Measurements from ENCODE around the gene GCDH. TPM values are rescaled to one million over a fixed set of nuclear protein-coding genes. Genes with fewer than 3 reads are reported as not detected.

The GCDH gene
- total RNA-seq, 1 donor from 2014 or later = 48.0 TPM

DNA sequence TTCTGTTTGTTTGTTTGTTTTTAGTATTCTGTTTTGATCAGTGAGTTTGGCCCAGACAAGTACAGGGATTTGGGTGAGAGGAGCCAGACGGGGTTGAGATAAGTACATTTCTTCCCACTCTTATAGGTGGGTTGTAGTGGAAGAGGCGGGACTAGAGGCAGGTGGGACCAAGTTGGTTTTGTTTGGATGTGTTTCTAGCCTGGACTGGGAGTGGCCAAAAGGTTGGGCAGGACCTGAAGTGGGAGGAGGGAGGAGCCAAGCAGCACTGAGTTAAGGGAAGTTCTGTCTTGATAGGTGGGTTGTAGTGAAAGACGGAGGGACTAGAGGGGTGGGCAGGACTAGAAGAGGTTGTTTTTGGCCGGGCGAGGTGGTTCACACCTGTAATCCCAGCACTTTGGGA lies 18.7 kb upstream of the GCDH start:
- intact Hi-C loops (cut with micrococcal nuclease) = no loop called here

DNA sequence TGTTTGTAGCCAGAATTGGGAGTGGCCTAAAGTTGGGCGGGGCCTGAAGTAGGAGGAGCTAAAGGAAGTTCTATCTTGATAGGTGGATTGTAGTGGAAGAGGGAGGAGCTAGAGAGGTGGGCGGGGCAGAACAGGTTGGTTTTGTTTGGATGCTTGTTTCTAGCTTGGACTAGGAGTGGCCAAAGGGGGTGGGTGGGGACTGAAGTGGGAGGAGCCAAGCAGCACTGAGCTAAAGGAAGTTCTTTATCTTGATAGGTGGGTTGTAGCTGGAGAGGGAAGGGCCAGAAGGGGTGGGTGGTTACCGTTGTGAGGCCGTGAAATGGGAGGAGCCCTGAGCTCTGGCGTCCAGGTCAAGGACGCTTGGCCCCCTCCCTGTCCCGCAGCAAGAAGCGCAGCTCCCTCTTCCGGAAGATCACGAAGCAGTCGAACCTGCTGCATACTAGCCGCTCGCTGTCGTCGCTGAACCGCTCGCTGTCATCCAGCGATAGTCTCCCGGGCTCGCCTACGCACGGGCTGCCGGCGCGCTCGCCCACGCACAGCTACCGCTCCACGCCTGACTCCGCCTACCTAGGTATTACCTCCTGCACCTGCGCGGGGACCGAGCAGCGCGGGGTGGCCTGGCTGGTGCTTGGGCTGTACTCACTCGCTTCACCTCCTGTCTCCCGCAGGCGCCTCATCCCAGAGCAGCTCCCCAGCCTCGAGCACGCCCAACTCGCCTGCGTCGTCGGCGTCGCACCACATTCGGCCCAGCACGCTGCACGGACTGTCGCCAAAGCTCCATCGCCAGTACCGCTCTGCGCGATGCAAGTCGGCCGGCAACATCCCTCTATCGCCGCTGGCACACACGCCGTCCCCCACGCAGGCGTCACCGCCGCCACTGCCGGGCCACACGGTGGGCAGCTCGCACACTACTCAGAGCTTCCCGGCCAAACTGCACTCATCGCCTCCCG lies 17.7 kb upstream of the GCDH start:
- intact Hi-C loops (cut with micrococcal nuclease) = loop anchor here (1.0 kb wide), 1 partner anchor 8 kb away; the partner anchor contains the start of gene DNASE2

DNA sequence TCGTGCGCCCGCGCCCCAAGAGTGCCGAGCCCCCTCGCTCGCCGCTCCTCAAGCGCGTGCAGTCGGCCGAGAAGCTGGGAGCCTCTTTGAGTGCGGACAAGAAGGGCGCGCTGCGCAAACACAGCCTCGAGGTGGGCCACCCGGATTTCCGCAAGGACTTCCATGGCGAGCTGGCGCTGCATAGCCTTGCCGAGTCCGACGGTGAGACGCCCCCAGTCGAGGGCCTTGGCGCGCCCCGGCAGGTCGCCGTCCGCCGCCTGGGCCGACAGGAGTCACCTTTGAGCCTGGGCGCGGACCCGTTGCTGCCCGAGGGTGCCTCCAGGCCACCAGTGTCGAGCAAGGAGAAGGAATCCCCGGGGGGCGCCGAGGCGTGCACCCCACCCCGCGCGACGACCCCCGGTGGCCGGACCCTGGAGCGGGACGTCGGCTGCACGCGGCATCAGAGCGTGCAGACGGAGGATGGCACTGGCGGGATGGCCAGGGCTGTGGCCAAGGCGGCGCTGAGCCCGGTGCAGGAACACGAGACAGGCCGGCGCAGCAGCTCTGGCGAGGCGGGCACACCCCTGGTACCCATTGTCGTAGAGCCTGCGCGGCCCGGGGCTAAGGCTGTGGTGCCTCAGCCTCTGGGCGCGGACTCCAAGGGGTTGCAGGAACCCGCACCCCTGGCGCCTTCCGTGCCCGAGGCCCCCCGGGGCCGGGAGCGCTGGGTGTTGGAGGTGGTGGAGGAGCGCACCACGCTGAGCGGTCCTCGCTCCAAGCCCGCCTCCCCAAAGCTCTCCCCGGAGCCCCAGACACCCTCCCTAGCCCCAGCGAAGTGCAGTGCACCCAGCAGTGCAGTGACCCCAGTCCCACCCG lies 16.8 kb upstream of the GCDH start:
- intact Hi-C loops (cut with micrococcal nuclease) = loop anchor here (1.0 kb wide), 1 partner anchor 7 kb away; the partner anchor contains the start of gene DNASE2

DNA sequence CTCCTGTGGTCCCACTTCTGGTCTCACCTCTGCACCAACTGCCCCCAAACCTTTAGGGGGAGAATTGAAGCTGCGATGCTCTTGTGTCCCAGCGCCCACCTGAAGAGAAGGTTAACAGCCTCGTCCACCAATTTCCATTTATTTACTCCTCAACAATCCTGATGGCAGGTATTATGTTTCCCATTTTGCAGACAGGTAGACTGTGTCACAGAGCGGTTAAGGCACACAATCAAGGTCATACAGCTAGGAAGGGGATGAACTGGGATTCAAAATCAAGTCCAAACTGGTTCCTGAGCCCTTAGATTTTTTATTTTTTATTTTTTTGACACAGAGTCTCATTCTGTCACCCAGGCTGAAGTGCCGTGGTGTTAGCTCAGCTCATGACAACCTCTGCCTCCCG lies 15.9 kb upstream of the GCDH start:
- intact Hi-C loops (cut with micrococcal nuclease) = no loop called here

DNA sequence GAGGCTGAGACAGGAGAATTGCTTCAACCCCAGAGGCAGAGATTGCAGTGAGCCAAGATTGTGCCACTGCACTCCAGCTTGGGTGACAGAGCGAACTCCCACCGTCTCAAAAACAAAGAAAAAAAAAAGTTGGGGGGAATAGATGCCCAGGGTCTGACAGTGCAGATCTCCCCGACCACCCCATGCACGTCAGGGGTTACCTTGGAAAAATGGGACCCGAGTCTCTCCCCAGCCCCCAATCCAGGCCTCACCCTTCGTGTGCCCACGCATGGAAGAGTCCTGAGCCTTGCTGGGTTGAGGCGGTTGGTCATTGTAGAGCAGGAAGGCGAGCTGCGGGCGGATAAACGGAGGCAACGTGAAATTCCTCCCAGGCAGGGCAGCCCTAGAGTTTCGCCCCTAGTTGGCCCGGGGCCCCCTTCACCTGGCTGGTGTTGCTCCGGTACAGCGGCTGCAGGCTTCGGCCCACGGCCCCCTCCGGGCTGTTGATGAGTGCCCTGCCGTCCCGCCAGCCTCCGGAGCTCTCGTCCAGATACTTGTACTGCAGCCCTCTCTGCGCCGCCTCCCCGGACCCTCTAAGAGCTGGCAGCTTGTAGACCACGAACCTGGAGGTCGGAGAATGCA lies 10.3 kb upstream of the GCDH start:
- intact Hi-C loops (cut with micrococcal nuclease) = loop anchor here (1.0 kb wide), 3 partner anchors 7 to 13 kb away; no protein-coding TSS in a partner anchor

DNA sequence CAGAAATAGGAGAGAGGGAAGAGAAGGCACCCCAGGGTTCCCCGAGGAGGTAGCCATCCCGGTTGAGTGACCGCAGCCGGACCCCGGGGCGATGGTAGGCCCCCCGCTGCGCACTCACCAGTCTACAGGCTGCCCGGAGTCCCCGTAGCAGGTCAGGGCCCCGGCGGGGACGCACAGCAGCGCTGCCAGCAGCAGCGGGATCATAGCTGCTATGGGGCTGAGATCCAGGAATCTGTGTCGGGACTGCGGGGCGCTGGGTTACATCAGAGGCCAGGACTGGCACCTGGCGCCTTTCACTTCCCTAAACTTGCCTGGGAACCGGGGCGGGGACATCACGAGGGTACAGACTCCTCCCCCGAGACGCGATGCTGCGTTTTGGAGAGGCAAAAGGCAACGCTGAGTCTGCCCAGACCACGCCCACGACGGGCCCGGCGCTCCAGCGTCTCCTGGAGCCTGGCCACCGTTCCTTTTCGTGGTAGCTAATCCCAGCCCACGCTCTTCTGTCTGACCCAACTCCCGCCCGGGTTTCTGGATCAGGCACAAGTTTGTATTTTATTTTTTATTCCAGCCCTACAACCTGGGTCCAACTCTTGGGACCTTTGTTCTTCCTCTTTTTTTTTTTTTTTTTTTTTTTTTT lies 9.7 kb upstream of the GCDH start, which contains the start of gene DNASE2:
TSS of gene DNASE2 (minus strand) at position 278 of the 637 bp plus-strand sequence. CDS start at position 204, 74 bp downstream.
- intact Hi-C loops (cut with micrococcal nuclease) = loop anchor here (1.0 kb wide), 3 partner anchors 8 to 14 kb away; no protein-coding TSS in a partner anchor

DNA sequence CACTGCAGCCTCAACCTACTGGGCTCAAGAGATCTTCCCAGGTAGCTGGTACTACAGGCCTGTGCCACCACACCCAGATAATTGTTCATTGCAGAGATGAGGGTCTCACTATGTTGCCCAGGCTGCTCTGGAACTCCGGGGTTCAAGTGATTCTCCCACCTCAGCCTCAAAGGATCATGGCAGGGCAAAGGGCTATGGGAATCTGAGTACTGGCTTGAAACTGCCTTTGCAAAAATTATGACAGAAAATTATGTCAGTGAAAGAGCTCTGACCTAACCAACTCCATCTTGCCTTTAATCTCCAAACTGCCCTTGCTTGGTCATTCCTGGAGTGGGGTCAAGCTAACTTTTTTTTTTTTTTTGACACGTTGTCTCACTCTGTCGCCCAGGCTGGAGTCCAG lies 8.4 kb upstream of the GCDH start:
- intact Hi-C loops (cut with micrococcal nuclease) = no loop called here

DNA sequence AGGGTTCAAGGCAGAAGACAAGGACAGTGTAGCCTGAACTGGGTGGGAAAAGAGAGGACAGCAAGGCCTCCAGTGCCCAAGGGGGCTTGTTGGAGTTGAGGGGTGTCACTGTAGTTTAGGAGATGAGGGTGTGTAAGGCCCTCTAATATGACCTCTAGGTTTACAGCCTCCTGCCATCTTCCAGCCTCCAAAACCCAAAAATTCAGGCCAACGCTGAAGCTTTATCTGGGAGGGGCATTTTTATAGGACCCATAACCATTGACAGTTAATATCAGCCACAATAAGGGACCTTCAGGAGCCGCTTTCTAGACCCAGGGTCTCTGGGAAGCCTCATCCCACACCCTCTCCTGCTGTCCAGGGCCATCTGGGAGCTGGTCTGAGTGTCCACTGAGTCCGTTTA lies 6.8 kb upstream of the GCDH start:
- intact Hi-C loops (cut with micrococcal nuclease) = no loop called here

DNA sequence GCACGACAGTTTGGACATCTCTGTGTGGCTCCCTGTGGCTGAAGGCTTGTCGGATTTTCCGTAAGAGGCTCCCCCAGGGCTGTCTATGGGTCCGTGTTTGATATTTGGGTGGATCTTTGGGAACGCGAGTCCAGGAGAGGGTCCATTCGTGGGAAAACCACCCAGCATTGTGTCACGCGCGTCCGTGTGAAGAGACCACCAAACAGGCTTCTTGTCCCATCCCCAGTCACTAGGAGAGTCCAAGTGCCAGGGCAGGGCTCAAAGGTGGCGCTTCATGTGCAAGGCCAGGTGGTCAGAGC lies 6.4 kb upstream of the GCDH start:
- intact Hi-C loops (cut with micrococcal nuclease) = no loop called here

DNA sequence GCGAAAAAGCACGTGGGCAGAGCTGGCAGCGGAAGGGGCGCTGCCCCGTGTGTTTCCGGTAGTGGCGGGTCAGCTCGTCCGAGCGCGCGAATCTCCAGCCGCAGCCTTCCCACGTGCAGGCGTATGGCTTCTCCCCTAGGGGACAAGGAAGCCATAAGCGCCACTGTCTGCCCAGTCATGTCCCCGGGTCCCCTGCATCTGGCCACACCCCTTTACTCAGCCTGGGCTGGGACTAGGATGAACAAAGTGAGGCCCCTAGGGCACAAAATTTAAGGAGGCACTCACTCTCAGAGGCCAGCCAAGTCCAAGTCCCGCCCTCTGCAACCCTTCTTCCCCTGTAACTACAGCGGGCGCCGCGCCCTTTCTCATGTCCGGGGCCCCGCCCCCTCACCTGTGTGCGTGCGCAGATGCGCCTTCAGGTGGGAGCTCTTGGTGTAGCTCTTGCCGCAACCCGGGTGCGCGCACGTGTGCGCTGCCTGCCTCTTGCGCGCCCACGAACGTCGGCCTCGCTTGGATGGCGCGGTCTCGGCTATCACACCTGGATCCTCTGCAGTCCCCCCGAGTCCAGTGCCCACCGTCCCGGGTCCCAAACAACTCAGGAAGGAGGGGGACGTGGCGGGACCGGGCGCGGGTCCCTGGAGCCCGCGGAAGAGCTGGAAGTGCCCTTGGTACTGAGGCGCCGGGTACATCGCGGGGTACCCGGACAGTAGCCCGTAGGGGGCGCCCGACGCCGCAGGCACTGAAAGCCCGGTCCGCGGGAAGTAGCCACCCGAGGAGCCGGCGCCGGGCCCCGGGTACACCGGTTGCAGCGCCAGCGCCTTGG lies 5.8 kb upstream of the GCDH start:
- intact Hi-C loops (cut with micrococcal nuclease) = loop anchor here (1.0 kb wide), 4 partner anchors 34 to 80 kb away; partner anchors contain the start of genes FARSA, RAD23A and SYCE2

DNA sequence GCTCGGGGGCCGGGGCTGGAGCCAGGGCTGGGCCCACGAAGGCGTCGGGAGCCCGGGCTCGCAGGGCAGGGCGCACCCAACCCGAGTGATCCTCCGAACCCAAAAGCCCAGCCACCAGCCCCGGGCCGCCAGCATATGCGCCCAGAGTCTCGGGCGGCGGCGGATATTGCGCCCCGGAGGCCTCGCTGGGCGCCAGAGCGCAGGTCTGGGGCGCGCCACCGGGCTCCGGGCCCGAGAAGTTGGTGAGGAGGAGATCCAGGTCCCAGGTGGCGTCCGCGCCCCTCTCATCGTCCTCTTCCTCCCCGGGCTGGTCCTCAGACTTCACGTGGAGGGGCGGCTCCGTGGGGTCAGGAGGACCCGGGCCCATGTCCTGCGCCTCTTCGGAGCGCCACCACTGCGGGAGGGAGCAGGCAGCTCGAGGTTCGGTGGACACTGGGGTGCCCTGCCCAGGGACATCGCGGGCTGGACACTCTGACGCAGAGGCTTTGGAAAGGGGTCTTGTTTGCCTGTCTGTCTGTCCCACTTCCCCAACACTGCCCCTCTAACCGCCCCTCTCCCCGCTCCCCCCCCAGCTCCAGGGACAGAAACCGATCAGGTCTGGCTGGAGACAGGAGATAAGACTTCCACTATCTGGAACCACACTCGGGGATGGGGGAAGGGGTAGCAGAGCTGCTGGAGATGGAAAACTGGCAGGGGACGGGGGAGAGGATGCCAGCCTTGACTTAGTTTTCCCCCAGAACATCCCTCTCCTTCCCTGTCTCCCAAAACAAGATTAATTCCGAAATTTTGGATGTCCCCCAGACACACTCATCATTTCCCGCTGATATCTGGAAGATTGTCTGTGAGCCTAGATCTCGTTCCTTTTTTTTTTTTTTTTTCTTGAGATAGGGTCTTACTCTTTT lies 5.0 kb upstream of the GCDH start:
- intact Hi-C loops (cut with micrococcal nuclease) = loop anchor here (1.0 kb wide), 4 partner anchors 33 to 79 kb away; partner anchors contain the start of genes FARSA, RAD23A and SYCE2

DNA sequence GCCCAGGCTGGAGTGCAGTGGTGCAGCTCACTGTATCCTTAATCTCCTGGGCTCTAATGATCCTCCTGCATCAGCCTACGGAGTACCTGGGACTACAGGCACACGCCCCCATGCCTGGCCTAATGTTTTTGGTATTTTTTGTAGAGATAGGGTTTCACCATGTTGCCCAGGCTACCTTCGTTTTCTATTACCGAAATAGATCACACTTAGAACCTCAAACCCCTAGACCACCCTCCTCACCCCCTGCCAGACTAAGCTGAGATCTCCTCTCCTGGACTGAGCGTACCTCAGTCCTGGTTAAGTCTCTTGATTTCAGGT lies 4.3 kb upstream of the GCDH start:
- intact Hi-C loops (cut with micrococcal nuclease) = no loop called here

DNA sequence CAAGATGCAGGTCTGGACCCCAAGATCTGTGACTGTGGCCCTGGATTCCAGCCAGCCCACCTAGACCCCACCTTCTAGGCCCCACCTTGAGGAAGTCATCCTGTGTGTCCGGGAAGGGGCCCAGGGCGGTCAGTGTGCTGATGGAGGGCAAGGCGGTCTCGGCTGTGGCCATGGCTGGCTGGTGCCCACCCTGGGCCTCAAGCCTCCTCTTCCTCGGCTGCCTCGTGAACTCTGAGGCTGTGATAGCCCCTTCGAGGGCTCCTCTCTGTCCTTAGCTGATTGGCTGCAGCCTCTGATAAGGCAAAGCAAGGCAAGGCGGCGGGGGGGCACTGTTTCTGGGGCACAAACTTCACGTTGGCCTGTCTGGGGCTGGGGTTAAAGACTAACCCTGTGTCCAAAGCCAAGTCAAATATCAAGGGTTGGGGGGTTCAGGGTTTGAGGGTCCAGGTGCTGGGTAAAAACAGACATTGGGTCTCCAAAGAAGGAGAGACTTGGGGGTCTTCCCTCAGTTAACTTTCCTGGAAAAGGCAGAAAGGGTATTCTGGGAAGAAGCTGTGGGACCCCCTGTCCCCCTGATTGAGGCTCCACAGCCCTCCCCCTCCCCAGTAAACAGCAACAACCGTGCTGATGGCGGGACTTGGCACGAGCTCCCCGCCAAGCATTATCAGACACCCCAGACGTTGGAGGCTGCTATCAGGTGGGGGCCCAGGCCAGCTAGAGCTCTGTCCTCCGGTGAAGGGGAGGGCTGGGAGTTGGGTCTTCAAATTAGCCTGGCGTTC lies 3.8 kb upstream of the GCDH start, which contains the start of gene KLF1:
TSS of gene KLF1 (minus strand) at position 233 of the 779 bp plus-strand sequence. CDS start at position 172, 61 bp downstream.
- intact Hi-C loops (cut with micrococcal nuclease) = no loop called here

DNA sequence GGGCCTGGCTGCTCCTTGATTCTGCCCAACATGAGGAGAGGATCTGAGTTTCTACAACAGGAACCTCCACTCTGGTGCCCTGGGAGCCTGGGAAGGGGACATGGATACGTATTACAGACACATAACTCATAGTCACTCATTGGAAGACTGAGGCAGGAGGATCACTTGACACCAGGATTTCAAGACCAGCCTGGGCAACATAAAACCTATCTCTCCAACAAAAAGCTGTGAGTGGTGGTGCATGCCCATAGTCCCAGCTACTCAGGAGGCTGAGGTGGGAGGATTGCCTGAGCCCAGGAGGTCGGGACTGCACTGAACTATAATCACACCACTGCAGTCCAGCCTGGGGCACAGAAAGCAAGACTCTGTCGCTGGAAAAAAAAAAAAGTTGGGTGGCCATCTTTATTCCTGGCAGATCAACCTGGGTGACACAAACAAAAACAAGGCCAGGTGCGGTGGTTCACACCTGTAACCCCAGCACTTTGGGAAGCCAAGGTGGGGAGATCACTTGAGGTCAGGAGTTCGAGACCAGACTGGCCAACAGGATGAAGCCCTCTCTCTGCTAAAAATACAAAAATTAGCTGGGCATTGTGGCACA lies 2.9 kb upstream of the GCDH start:
- intact Hi-C loops (cut with micrococcal nuclease) = no loop called here

DNA sequence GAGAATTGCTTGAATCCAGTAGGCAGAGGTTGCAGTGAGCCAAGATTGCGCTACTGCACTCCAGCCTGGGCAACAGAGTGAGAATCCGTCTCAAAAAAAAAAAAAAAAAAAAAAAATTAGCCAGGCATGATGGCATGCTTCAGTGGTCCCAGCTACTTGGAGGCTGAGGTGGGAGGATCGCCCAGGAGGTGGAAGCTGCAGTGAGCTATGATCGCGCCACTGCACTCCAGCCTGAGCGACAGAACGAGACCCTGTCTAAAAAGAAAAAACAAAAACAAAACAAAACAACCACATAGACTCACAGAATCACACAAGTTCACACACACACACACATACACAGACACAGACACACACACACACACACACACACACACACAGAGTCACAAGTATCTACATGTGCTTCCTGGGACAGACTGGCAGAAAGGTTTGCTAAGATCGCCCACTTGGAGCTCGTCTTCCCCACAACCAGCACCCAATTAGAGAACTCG lies 617 bp upstream of the GCDH start:
- intact Hi-C loops (cut with micrococcal nuclease) = loop anchor here (1.0 to 5.0 kb wide), 3 partner anchors 9 to 212 kb away; partner anchors contain the start of genes DNASE2, GADD45GIP1 and LYL1

DNA sequence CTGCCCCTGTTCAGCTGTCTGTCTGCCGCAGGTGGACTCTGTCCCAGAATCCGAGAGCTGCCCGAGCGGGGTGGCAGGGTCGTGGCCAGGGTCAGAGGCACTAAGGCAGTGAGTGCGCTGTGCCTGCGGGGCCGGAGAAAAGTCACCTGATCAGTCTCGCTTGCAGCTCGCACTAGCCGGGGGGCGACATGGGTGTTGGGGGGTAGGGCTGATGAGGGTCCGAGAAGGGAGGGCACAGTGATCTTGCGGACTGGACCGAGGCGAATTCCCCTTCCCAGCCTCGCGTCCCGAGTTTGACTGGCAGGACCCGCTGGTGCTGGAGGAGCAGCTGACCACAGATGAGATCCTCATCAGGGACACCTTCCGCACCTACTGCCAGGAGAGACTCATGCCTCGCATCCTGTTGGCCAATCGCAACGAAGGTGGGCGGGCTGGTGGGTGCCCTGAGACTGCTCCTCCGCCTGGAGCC lies 627 bp downstream of the GCDH start:
- intact Hi-C loops (cut with micrococcal nuclease) = loop anchor here (1.0 to 5.0 kb wide), 9 partner anchors 23 to 211 kb away; partner anchors contain the start of genes CALR, FARSA, GADD45GIP1 and HOOK2

DNA sequence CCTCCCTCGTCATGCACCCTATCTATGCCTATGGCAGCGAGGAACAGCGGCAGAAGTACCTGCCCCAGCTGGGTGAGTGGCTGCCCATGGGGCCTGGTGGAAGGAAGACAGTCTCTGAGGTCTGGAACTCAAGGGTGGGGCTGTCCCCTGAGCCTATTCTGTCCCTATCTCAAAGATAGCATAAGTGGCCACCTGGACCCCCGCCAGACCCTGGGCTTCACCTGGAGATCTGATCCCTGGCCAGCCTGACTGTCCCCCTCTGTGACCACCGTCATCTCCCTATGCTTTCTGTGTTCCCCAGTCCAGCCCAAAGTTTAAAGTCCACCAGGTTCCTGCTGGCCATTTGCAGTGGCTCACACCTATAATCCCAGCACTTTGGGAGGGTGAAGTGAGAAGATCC lies 2.6 kb downstream of the GCDH start:
- intact Hi-C loops (cut with micrococcal nuclease) = loop anchor here (5.0 kb wide), 1 partner anchor 209 kb away; the partner anchor contains the start of gene LYL1
